SU-DHL-6 (cell line): Measurements from ENCODE around the gene NELL2.

Experiments
- H2AFZ ChIP-seq: fragments of 200-600 bp; sonication (generic); 2 replicates; pipeline ENCODE4 v1.6.1; 2014; ENCODE audit warnings: low read depth, mild to moderate bottlenecking, moderate library complexity, mixed read lengths, antibody characterized with exemption, low read length; ENCODE audit not compliant: severe bottlenecking
- H3F3A ChIP-seq: fragments of 200-600 bp; shearing (Covaris generic); 2 replicates; pipeline ENCODE4 v1.6.0; 2016; ENCODE audit warnings: antibody characterized with exemption, mild to moderate bottlenecking; ENCODE audit not compliant: insufficient read depth
- H3K27ac ChIP-seq: fragments of 200-600 bp; sonication (generic); 2 replicates; pipeline ENCODE4 v1.5.1; 2016; ENCODE audit warnings: low read depth, mild to moderate bottlenecking, low read length, moderate library complexity, mixed read lengths
- H3K27me3 ChIP-seq: fragments of 200-600 bp; sonication (generic), shearing (Covaris generic); 2 replicates; pipeline ENCODE4 v1.6.0; 2014; ENCODE audit warnings: mild to moderate bottlenecking, low read length
- H3K36me3 ChIP-seq: fragments of 200-600 bp; sonication (generic); 2 replicates; pipeline ENCODE4 v1.6.1; 2014; ENCODE audit warnings: mild to moderate bottlenecking, low read length, mixed read lengths
- H3K4me2 ChIP-seq: fragments of 300-600, 200-600 bp; shearing (Covaris generic), sonication (generic); 2 replicates; pipeline ENCODE4 v1.6.0; 2014; ENCODE audit warnings: low read length, low read depth, mild to moderate bottlenecking; ENCODE audit not compliant: poor library complexity, severe bottlenecking
- H3K4me3 ChIP-seq: fragments of 200-600 bp; sonication (generic); 2 replicates; pipeline ENCODE4 v1.5.1; 2014; ENCODE audit warnings: antibody characterized with exemption, low read length, mild to moderate bottlenecking, mixed read lengths; ENCODE audit not compliant: insufficient read depth, poor library complexity, severe bottlenecking
- H3K79me2 ChIP-seq: fragments of 200-600 bp; sonication (generic); 2 replicates; pipeline ENCODE4 v1.6.1; 2014; ENCODE audit warnings: mild to moderate bottlenecking, low read length, moderate library complexity; ENCODE audit not compliant: insufficient read depth
- H3K9ac ChIP-seq: fragments of 200-600 bp; sonication (generic); 2 replicates; pipeline ENCODE4 v1.7.0; 2014; ENCODE audit warnings: mild to moderate bottlenecking, low read length
- H3K9me2 ChIP-seq: fragments of 200-600 bp; sonication (generic); replicated peaks from 2 replicates; pipeline ENCODE4 v1.6.1; 2014; ENCODE audit warnings: low read length; ENCODE audit not compliant: insufficient read depth
- H3K9me3 ChIP-seq: fragments of 200-600 bp; sonication (generic); 2 replicates; pipeline ENCODE4 v1.6.1; 2014; ENCODE audit warnings: low read length, mixed read lengths; ENCODE audit not compliant: insufficient read depth
- H4K20me1 ChIP-seq: fragments of 200-600 bp; sonication (generic); 2 replicates; pipeline ENCODE4 v1.6.1; 2014; ENCODE audit warnings: low read depth, mild to moderate bottlenecking, antibody characterized with exemption, low read length, moderate library complexity, mixed read lengths
- EZH2phosphoT487 ChIP-seq: fragments of 200-600 bp; sonication (generic), shearing (Covaris generic); conservative IDR thresholded peaks from 2 replicates; pipeline ENCODE4 v1.6.1; 2018; ENCODE audit warnings: mild to moderate bottlenecking, antibody characterized with exemption, low read length, moderate library complexity, mixed read lengths
- TF ChIP-seq, protein P1 (sequence below): fragments of 200-600 bp; sonication (generic); IDR thresholded peaks from one replicate; pipeline ENCODE4 v1.5.1; 2017; ENCODE audit warnings: antibody characterized with exemption, mild to moderate bottlenecking, low read length, moderate library complexity; ENCODE audit not compliant: insufficient read depth, poor library complexity, severe bottlenecking

The NELL2 gene

DNA sequence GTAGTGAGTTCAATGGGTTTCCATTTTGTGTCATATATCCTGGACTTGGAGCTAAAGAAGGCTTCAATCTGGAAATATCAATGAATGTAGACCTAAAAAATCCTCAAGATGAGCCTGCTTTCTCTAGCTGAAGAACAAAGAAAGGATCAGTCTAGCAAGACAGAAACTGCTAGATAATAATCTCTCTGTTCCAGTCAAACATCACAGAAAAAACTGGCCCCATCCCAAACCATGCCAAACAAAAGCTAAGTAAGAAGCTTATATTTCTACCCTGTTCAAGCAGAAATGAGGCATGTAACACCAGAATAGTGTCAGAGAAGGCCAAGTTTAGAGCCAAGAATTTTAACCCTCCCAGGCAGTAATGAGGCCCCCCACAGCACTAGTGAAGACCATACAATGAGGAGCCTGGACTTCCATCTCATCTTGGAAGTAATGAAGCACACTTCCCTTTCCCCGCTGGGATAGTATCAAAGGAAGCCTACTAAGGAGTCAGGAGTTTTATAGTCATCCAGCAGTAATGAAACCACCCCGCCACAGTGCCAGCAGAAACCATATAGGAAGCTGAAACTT lies 95.8 kb downstream of the NELL2 start:
- H3K9me3 ChIP-seq, result no peaks in the 10 kb centered on the region
- H4K20me1 ChIP-seq, result no peaks in the 10 kb centered on the region
- TF ChIP-seq, protein P1, sequence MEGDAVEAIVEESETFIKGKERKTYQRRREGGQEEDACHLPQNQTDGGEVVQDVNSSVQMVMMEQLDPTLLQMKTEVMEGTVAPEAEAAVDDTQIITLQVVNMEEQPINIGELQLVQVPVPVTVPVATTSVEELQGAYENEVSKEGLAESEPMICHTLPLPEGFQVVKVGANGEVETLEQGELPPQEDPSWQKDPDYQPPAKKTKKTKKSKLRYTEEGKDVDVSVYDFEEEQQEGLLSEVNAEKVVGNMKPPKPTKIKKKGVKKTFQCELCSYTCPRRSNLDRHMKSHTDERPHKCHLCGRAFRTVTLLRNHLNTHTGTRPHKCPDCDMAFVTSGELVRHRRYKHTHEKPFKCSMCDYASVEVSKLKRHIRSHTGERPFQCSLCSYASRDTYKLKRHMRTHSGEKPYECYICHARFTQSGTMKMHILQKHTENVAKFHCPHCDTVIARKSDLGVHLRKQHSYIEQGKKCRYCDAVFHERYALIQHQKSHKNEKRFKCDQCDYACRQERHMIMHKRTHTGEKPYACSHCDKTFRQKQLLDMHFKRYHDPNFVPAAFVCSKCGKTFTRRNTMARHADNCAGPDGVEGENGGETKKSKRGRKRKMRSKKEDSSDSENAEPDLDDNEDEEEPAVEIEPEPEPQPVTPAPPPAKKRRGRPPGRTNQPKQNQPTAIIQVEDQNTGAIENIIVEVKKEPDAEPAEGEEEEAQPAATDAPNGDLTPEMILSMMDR, result no peak
- TF ChIP-seq EZH2phosphoT487, result no peak
- no peaks in the 10 kb centered on the region; the same call in 1 of the 2 replicates for H3F3A ChIP-seq
- H3K36me3 ChIP-seq, result peaks cover 10% of the 10 kb centered on the region; the same call in 1 of the 2 replicates
- no peaks in the 10 kb centered on the region for H3K9me2 ChIP-seq
- H3K9ac ChIP-seq, result no peak overlapping the region
- H3K27ac ChIP-seq, result no peak overlapping the region
- H2AFZ ChIP-seq, result no peak overlapping the region
- no peak overlapping the region for H3K4me3 ChIP-seq
- no peak overlapping the region for H3K4me2 ChIP-seq
- no peaks in the 10 kb centered on the region for H3K79me2 ChIP-seq
- no peaks in the 10 kb centered on the region for H3K27me3 ChIP-seq

DNA sequence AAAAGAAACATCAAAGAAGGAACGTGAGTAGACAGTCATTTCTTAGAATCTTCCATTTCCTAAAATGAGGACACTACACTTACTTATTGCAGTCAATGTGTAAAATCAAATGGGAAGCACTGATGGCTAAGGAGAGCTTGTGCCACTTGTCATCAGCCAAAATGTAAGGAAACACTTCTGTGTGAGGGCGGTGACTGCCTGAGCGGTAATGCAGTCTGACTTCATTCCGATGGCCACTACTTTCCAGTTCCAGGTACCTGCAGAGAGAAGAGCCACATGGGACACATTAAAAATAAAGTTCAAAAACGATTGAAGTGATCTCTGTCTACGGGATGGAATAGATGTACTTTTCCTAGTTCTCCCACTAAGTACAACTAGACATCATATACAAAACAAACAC lies 96.3 kb downstream of the NELL2 start:
- Histone ChIP-seq H3F3A (no peaks in the 10 kb centered on the region; the same call in 1 of the 2 replicates), H3K4me3 (no peak overlapping the region), H3K9ac (no peak overlapping the region), H3K36me3 (peaks cover 10% of the 10 kb centered on the region; the same call in 1 of the 2 replicates), H3K27ac (no peak overlapping the region), H3K9me2 (no peaks in the 10 kb centered on the region), H3K4me2 (no peak overlapping the region), H4K20me1 (no peaks in the 10 kb centered on the region), H3K9me3 (no peaks in the 10 kb centered on the region), H3K79me2 (no peaks in the 10 kb centered on the region), H3K27me3 (no peaks in the 10 kb centered on the region), H2AFZ (no peak overlapping the region)
- no peak for TF ChIP-seq EZH2phosphoT487
- TF ChIP-seq, protein P1, result no peak

DNA sequence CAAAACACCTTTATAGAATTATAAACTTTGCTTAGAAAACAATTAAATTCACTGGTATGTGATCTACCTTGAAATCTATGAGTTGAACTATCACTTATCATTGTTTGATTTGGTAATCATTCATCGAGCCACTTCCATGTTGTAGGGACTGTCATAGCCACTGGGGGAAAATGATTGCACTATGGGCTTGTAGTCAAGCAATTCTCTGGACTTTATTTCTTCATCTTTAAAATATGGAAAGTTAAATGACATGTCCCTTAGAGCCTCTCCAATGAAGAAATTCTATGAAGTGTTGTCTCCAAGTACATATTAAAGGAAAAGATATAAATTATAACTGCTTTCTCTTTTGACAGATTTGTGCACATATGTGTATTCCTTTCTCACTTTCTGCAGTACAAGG lies 97.3 kb downstream of the NELL2 start:
- Histone ChIP-seq H3F3A (no peaks in the 10 kb centered on the region; the same call in 1 of the 2 replicates), H2AFZ (no peak overlapping the region), H3K79me2 (no peaks in the 10 kb centered on the region), H3K9me2 (no peaks in the 10 kb centered on the region), H3K27me3 (no peaks in the 10 kb centered on the region), H3K4me2 (no peak overlapping the region), H3K4me3 (no peak overlapping the region), H4K20me1 (no peaks in the 10 kb centered on the region), H3K27ac (no peak overlapping the region), H3K36me3 (peaks cover 10% of the 10 kb centered on the region; the same call in 1 of the 2 replicates), H3K9me3 (no peaks in the 10 kb centered on the region), H3K9ac (no peak overlapping the region)
- no peak for TF ChIP-seq EZH2phosphoT487
- TF ChIP-seq, protein P1, result no peak
